Measurements from ENCODE around the gene RAPGEF3. TPM values are rescaled to one million over a fixed set of nuclear protein-coding genes. Genes with fewer than 3 reads are reported as not detected.

The RAPGEF3 gene
- total RNA-seq, 4 donors from 2014 or later = 17.0 to 27.0 (median 22.3) TPM

DNA sequence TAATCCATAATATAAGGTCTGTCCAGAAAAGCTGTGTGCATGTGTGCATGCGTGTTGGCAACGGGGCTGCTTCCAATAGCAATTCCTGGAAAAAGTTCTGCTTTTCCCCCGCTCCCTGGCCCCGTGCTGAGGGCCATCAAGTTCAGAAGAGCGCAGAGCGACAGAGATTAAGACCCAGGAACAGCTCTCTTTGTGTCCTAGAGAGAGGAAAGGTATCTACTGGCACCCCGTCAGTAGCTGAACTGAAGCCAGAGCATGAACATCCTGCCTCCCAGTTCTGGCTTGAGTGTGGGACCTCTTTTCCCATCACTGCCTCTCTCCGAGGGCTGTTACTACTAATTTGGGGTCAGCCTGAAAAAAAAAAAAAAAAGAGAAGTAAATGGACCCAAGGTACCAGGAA, 45.5 kb upstream of the RAPGEF3 start:
- intact Hi-C loops (cut with DNase I; ENCODE audit: low total_unique reads) = no loop called here
- in situ Hi-C loops (cut with MboI; ENCODE audit: low sequenced_read_pairs in 4 of 4) = no loop called here
- ATAC-seq = no peak

GRCh38 chr12:47803191-47803875, 44.7 kb upstream of the RAPGEF3 start:
- TF ChIP-seq, protein P1, sequence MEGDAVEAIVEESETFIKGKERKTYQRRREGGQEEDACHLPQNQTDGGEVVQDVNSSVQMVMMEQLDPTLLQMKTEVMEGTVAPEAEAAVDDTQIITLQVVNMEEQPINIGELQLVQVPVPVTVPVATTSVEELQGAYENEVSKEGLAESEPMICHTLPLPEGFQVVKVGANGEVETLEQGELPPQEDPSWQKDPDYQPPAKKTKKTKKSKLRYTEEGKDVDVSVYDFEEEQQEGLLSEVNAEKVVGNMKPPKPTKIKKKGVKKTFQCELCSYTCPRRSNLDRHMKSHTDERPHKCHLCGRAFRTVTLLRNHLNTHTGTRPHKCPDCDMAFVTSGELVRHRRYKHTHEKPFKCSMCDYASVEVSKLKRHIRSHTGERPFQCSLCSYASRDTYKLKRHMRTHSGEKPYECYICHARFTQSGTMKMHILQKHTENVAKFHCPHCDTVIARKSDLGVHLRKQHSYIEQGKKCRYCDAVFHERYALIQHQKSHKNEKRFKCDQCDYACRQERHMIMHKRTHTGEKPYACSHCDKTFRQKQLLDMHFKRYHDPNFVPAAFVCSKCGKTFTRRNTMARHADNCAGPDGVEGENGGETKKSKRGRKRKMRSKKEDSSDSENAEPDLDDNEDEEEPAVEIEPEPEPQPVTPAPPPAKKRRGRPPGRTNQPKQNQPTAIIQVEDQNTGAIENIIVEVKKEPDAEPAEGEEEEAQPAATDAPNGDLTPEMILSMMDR (IDR thresholded peaks at IDR 0.05 in 4 of 5, conservative IDR thresholded peaks at IDR 0.05 in 1 of 5) = no peak
- TF ChIP-seq POLR2A (IDR thresholded peaks at IDR 0.05) = no peak
- Histone ChIP-seq H3K9me3 (no peaks in the 10 kb centered on the region), H3K27me3 (no peaks in the 10 kb centered on the region), H3K36me3 (no peaks in the 10 kb centered on the region), H3K4me1 (peaks cover 100% of the 10 kb centered on the region in 2 donors), H3K4me3 (no peak overlapping the region), H3K27ac (peak overlapping the region; percentile 33 to 83 (median 54))
- DNase-seq = no peak
- intact Hi-C loops (cut with DNase I; ENCODE audit: low total_unique reads) = no loop called here
- in situ Hi-C loops (cut with MboI; ENCODE audit: low sequenced_read_pairs in 4 of 4) = no loop called here
- ATAC-seq = no peak

More for the DNA sequence above, 45.5 kb upstream of the RAPGEF3 start:
- DNase-seq = no peak
- TF ChIP-seq, protein P1 (IDR thresholded peaks at IDR 0.05 in 4 of 5, conservative IDR thresholded peaks at IDR 0.05 in 1 of 5) = no peak
- TF ChIP-seq POLR2A (IDR thresholded peaks at IDR 0.05) = no peak
- Histone ChIP-seq H3K27me3 (no peaks in the 10 kb centered on the region), H3K27ac (peak overlapping the region in 3 of 4 donors; percentile 14 to 90 (median 85)), H3K4me1 (peaks cover 100% of the 10 kb centered on the region in 2 donors), H3K4me3 (no peak overlapping the region), H3K36me3 (no peaks in the 10 kb centered on the region), H3K9me3 (no peaks in the 10 kb centered on the region)

GRCh38 chr12:47802312-47802711, 43.6 kb upstream of the RAPGEF3 start:
- TF ChIP-seq, protein P1 (IDR thresholded peaks at IDR 0.05 in 4 of 5, conservative IDR thresholded peaks at IDR 0.05 in 1 of 5) = no peak
- TF ChIP-seq POLR2A (IDR thresholded peaks at IDR 0.05) = no peak
- no peaks in the 10 kb centered on the region for H3K9me3 ChIP-seq
- DNase-seq (no peak), ATAC-seq (no peak)
- H3K36me3 ChIP-seq = peaks cover 0 to 7% of the 10 kb centered on the region in 2 donors
- H3K4me1 ChIP-seq = peaks cover 90 to 98% of the 10 kb centered on the region in 2 donors
- in situ Hi-C loops (cut with MboI; ENCODE audit: low sequenced_read_pairs in 4 of 4) (no loop called here), intact Hi-C loops (cut with DNase I; ENCODE audit: low total_unique reads) (no loop called here)
- H3K27me3 ChIP-seq = no peaks in the 10 kb centered on the region
- H3K27ac ChIP-seq = peak overlapping the region; percentile 33 to 83 (median 56)
- H3K4me3 ChIP-seq = no peak overlapping the region

GRCh38 chr12:47801904-47802246, 43.2 kb upstream of the RAPGEF3 start:
- Histone ChIP-seq H3K36me3 (peaks cover 0 to 11% of the 10 kb centered on the region in 2 donors), H3K9me3 (no peaks in the 10 kb centered on the region), H3K27me3 (no peaks in the 10 kb centered on the region), H3K27ac (peak overlapping the region; percentile 33 to 83 (median 56)), H3K4me3 (no peak overlapping the region), H3K4me1 (peaks cover 86 to 93% of the 10 kb centered on the region in 2 donors)
- TF ChIP-seq, protein P1 (IDR thresholded peaks at IDR 0.05 in 4 of 5, conservative IDR thresholded peaks at IDR 0.05 in 1 of 5) = no peak
- TF ChIP-seq POLR2A (IDR thresholded peaks at IDR 0.05) = no peak
- in situ Hi-C loops (cut with MboI; ENCODE audit: low sequenced_read_pairs in 4 of 4) = no loop called here
- no peak for ATAC-seq
- DNase-seq = no peak
- intact Hi-C loops (cut with DNase I; ENCODE audit: low total_unique reads) = loop anchor here (2.0 kb wide), 1 partner anchor 17 kb away; the partner anchor contains the start of gene HDAC7
